DLD1 (cell line): ENCODE measurements around the gene SCYGR7.
"Not testable (repeated sequence)": the region's sequence is repeated elsewhere in the genome, so short reads cannot be mapped to it uniquely, and the experiment has no call there.

Source experiments
- in situ Hi-C: cut with HindIII; loops from 2 replicates; pipeline ENCODE4 v1.10.0; 2017; ENCODE audit warnings: low sequenced_read_pairs

The SCYGR7 gene, protein sequence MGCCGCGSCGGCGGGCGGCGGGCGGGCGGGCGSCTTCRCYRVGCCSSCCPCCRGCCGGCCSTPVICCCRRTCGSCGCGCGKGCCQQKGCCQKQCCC

DNA sequence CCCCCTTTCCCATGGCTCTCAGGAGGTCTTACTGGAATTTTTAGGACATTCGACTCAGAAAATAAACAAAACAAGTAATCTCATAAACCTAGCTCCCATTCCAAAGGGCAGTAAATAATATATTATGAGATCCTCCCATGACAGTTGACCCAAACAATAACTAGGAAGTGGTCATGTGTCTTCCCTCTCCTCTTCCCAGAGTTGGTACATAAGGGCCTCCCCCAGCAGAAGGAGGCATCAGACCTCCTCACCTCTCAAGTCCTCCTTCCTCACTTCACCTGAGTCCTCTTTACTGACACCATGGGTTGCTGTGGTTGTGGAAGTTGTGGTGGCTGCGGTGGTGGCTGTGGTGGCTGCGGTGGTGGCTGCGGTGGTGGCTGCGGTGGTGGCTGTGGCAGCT lies at the start of gene SCYGR7:
TSS of gene SCYGR7 (plus strand) at position 301 of the 400 bp plus-strand sequence. CDS start at position 301, 0 bp downstream.
- in situ Hi-C loops: no loop called here

GRCh38 chr2:227684258-227684657 lies 43.9 kb upstream of the SCYGR7 start:
- in situ Hi-C loops: no loop called here

DNA sequence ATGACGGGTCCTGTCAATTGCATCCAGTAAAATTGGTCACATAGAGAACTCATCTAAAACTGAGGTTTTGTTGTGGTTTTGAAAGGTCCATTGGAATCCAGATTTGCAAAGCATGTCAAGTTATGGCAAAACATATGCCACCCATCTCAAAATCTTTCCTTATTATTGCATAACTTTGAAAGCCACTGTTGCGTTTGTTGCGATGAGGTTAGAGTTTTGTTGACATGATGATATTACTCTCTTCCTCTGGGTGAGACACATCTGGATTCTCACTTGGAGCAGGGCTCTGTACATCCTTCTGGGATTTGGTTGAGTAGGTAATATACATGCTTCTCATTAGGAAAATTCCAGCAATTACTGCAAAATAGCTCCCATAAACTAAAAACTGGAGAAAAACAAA lies 40.9 kb upstream of the SCYGR7 start:
- in situ Hi-C loops: no loop called here

GRCh38 chr2:227696990-227697679 lies 31.0 kb upstream of the SCYGR7 start:
- in situ Hi-C loops: no loop called here

GRCh38 chr2:227701556-227701955 lies 26.6 kb upstream of the SCYGR7 start:
- in situ Hi-C loops: no loop called here

DNA sequence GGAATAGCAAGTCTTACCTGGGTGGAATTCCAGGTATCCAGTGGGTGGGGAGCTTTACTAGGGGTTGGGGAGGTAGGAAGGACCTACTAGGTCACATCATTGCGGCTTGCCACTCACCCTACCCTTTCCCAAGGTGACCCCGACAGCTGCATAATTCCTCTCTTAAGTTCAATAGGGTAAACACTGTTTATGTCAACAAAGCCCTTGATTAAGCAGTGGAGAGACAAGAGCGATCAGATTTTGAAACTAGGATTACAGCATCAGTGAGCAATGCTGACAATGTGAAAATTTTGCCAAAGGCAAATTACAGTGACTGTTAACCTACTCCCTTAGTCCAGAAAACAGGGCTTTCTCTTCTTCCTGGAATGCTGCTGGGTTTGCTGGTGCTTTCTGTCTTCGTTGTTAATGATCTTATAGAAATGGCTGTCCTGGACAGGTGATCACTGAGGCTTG lies 24.8 kb upstream of the SCYGR7 start:
- in situ Hi-C loops: no loop called here

- in situ Hi-C loops: no loop called here
Observed at GRCh38 chr2:227703961-227704360, 24.2 kb upstream of the SCYGR7 start.

GRCh38 chr2:227706859-227707258 lies 21.3 kb upstream of the SCYGR7 start:
- in situ Hi-C loops: no loop called here

DNA sequence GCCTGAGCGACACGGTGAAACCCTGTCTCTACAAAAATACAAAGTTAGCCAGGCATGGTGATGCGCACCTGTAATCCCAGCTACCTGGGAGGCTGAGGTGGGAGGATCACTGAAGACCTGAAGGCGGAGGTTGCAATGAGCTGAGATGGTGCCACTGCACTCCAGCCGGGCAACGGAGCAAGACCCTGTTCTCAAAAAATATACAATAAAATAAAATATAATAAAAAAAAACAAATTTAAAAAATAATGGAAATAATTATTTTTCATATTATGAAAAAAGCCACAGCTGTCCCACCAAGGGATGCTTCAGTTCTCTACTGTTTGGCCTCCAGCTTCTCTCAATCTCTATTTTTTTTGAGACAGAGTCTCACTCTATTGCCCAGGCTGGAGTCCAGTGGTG lies 20.7 kb upstream of the SCYGR7 start:
- in situ Hi-C loops: no loop called here

GRCh38 chr2:227710986-227711385 lies 17.1 kb upstream of the SCYGR7 start:
- in situ Hi-C loops: no loop called here

- in situ Hi-C loops: no loop called here
Observed at GRCh38 chr2:227713291-227713690, 14.8 kb upstream of the SCYGR7 start.

- in situ Hi-C loops: no loop called here
Observed at GRCh38 chr2:227716501-227716900, 11.6 kb upstream of the SCYGR7 start.

GRCh38 chr2:227717687-227718567 lies 10.2 kb upstream of the SCYGR7 start, which contains the start of gene SLC19A3:
Gene SLC19A3 (minus strand): TSS chr2:227718028. CDS start chr2:227702318, 15,710 bp downstream.
- in situ Hi-C loops: no loop called here

DNA sequence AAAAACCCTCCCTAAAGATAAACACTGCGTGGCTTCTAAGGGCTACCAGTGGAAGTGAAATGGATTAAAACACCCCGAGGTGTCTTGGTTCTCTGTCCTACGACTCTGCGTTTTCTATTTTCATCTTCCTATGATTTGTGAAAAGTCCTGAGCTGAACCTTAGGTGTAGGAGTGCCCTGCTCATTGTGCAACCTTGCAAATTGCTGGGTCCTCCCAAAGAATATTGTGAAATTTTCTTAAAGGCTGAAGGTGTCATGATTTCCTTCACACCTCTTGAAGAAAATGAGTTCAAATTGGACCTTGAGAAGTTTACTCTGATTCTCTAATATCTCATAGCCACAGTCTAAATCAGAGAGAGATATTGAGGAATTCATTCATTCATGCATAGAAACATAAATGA lies 8.5 kb upstream of the SCYGR7 start:
- in situ Hi-C loops: no loop called here

DNA sequence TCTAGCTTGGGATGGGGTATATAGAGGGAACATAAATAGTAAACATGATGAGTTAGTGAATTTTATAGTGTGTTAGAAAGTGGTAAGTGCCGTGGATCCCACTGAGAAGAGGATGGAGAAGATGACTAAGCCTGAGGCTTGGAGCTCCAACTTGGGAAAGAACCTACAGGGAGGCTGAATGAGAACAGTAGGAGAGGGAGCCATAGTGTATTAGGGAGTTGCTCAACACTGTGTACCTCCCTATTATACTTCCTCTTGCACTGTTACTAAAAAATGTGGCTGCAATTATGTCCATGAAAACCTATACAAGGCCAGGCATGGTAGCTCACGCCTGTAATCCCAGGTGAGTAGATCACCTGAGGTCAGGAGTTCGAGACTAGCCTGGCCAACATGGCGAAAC lies 7.5 kb upstream of the SCYGR7 start:
- in situ Hi-C loops: no loop called here

GRCh38 chr2:227722821-227723220 lies 5.3 kb upstream of the SCYGR7 start:
- in situ Hi-C loops: not testable (repeated sequence)

GRCh38 chr2:227724394-227725039 lies 3.6 kb upstream of the SCYGR7 start, which contains the start of gene SCYGR6:
Gene SCYGR6 (minus strand): TSS chr2:227724757. CDS start chr2:227724757, 0 bp downstream.
- in situ Hi-C loops: no loop called here

DNA sequence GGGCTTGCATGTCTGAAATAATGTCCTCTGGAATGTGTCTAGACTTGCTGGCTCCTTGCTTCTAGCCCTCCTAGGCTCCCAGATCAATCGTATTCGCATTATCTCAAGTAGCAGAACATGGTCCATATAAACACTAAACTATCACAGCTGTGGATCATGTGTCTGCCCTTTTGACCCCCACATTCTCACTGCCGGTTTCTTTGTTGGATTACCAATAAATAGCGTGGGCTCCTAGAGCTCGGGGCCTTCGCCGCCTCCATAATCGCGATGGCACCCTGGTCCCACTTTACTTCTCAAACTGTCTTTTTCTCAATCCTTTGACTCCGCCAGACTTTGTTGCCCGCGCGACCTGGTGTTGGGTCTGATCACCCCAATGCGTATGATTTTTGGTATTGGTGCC lies 11.2 kb downstream of the SCYGR7 start:
- in situ Hi-C loops: no loop called here

GRCh38 chr2:227740705-227741104 lies 12.6 kb downstream of the SCYGR7 start:
- in situ Hi-C loops: not testable (repeated sequence)

DNA sequence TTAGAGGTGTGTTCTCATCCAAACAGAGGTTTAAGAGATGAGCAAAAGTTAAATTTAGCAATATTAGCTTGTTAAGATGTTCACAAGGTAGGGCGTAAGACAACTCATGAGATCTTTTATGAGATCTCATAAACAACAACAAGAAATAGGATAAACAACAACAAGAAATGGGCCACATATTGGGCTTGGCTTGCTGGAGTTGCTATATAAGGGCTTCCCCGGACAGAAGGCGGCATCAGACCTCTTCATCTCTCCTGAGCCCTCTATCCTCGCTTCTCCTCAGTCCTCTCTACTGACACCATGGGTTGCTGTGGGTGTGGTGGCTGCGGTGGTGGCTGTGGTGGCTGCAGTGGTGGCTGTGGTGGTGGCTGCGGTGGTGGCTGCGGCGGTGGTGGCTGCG lies 17.5 kb downstream of the SCYGR7 start, which contains the start of gene SCYGR8:
TSS of gene SCYGR8 (plus strand) at position 301 of the 400 bp plus-strand sequence. CDS start at position 301, 0 bp downstream.
- in situ Hi-C loops: no loop called here

GRCh38 chr2:227748079-227748478 lies 19.9 kb downstream of the SCYGR7 start:
- in situ Hi-C loops: no loop called here
